Upper lobe of left lung (tissue), 6 donors: ENCODE measurements around the gene PTPRN2. TPM values are rescaled to one million over a fixed set of nuclear protein-coding genes. Genes with fewer than 3 reads are reported as not detected.

Experiments used
- ATAC-seq, 2 donors: fragments of 200-7000 bp; cut with Tn5 transposase; one replicate each; pipeline ENCODE4 v1.9.1; 2022; ENCODE audit warnings: mild to moderate bottlenecking in 2 of 2, moderate library complexity in 2 of 2; ENCODE audit not compliant: low FRiP score in 2 of 2
- DNase-seq, 2 donors: peaks; one replicate each; pipeline ENCODE4 v3.0.0-alpha.2; 2019 to 2020
- H3K27ac ChIP-seq, 4 donors: fragments of 200-600 bp; sonication (generic); one replicate each; pipeline ENCODE4 v1.5.1; 2016 to 2019
- H3K27me3 ChIP-seq, 4 donors: fragments of 200-600 bp; sonication (generic); one replicate each; pipeline ENCODE4 v1.5.1; 2017 to 2019
- H3K36me3 ChIP-seq, 4 donors: fragments of 200-600 bp; sonication (generic); one replicate each; pipeline ENCODE4 v1.5.1; 2016 to 2019
- H3K4me1 ChIP-seq, 4 donors: fragments of 200-600 bp; sonication (generic); one replicate each; pipeline ENCODE4 v1.5.1; 2018 to 2019
- H3K4me3 ChIP-seq, 4 donors: fragments of 200-600 bp; sonication (generic); one replicate each; pipeline ENCODE4 v1.5.1; 2017 to 2019; ENCODE audit warnings: mild to moderate bottlenecking in 2 of 4, moderate library complexity in 1 of 4
- H3K9me3 ChIP-seq, 4 donors: fragments of 200-600 bp; sonication (generic); one replicate each; pipeline ENCODE4 v1.5.1; 2018 to 2019
- CTCF ChIP-seq, 6 experiments: fragments of 450-650 bp in 4 of 6; fragments of 200-600 bp in 2 of 6; sonication (generic) in 2 of 6; IDR thresholded peaks; one replicate each; pipeline ENCODE4 v1.5.1; 2016 to 2019; ENCODE audit warnings: antibody characterized with exemption in 6 of 6
- EP300 ChIP-seq, 4 donors: sonication (generic); formaldehyde crosslinking; IDR thresholded peaks; one replicate each; pipeline ENCODE4 v1.5.1; 2017; ENCODE audit warnings: antibody characterized with exemption in 4 of 4, control low read depth in 2 of 4
- POLR2A ChIP-seq, 4 donors: fragments of 450-650 bp; IDR thresholded peaks; one replicate each; pipeline ENCODE4 v1.5.1; 2016 to 2017; ENCODE audit warnings: antibody characterized with exemption in 4 of 4, mild to moderate bottlenecking in 2 of 4
- POLR2AphosphoS5 ChIP-seq, 2 donors: sonication (generic); formaldehyde crosslinking; IDR thresholded peaks; one replicate each; pipeline ENCODE4 v1.5.1; 2017; ENCODE audit warnings: antibody characterized with exemption in 2 of 2
- WGBS, 2 donors: methylation state at CpG; one replicate each; pipeline ENCODE4 v1.1.5; 2017 to 2018; 5-methylcytosine and 5-hydroxymethylcytosine counted together
- total RNA-seq, 6 donors: library from RNA; depleted of rRNA in 4 of 6; stranded (reverse); fragments of >200 nt in 4 of 6; gene quantifications; one replicate each; pipeline versions ENCODE4 v1.1.0 to v1.2.1, GENCODE V29; 2016 to 2021
- donor health status: DM: no; HTN: no; CAD: no; lungs with moderate emphysema.
- donor health status: DM: no; HTN: yes; CAD: no; lungs with severe emphysema.

PTPRN2 gene
- total RNA-seq, 6 donors from 2014 or later, result 3.3 to 7.9 (median 5.2) TPM

GRCh38 chr7:158263110-158263963, 324.3 kb downstream of the PTPRN2 start:
- H3K9me3 ChIP-seq, result no peaks in the 10 kb centered on the region
- H3K27me3 ChIP-seq, result no peaks in the 10 kb centered on the region
- WGBS, 2 donors, result 85 to 97% methylated on average over 11 to 19 of the region's 19 CpGs
- H3K4me3 ChIP-seq, result no peak overlapping the region
- H3K4me1 ChIP-seq, result no peaks in the 10 kb centered on the region
- H3K36me3 ChIP-seq, result no peaks in the 10 kb centered on the region
- no peak for ATAC-seq
- TF ChIP-seq POLR2A (IDR thresholded peaks at IDR 0.05) (no peak), CTCF (IDR thresholded peaks at IDR 0.05) (no peak), EP300 (IDR thresholded peaks at IDR 0.05) (no peak), POLR2AphosphoS5 (IDR thresholded peaks at IDR 0.05) (no peak)
- no peak overlapping the region for H3K27ac ChIP-seq
- DNase-seq, result peak in 1 of 2 donors; percentile 51

- no peak for DNase-seq
- Histone ChIP-seq H3K4me1 (no peaks in the 10 kb centered on the region), H3K27ac (no peak overlapping the region), H3K9me3 (no peaks in the 10 kb centered on the region), H3K4me3 (no peak overlapping the region), H3K27me3 (no peaks in the 10 kb centered on the region), H3K36me3 (no peaks in the 10 kb centered on the region)
- TF ChIP-seq POLR2A (IDR thresholded peaks at IDR 0.05) (no peak), CTCF (IDR thresholded peaks at IDR 0.05) (no peak), POLR2AphosphoS5 (IDR thresholded peaks at IDR 0.05) (no peak), EP300 (IDR thresholded peaks at IDR 0.05) (no peak)
- no peak for ATAC-seq
- WGBS, 2 donors, result 79 to 82% methylated on average over 5 of the region's 5 CpGs
Measured at GRCh38 chr7:158262284-158263109, 325.1 kb downstream of the PTPRN2 start.

GRCh38 chr7:158261362-158262235, 326.0 kb downstream of the PTPRN2 start:
- no peaks in the 10 kb centered on the region for H3K36me3 ChIP-seq
- ATAC-seq, result no peak
- DNase-seq, result peak in 1 of 2 donors; percentile 39
- H3K27me3 ChIP-seq, result no peaks in the 10 kb centered on the region
- TF ChIP-seq POLR2AphosphoS5 (IDR thresholded peaks at IDR 0.05) (no peak), CTCF (IDR thresholded peaks at IDR 0.05) (no peak), EP300 (IDR thresholded peaks at IDR 0.05) (no peak), POLR2A (IDR thresholded peaks at IDR 0.05) (no peak)
- WGBS, 2 donors, result 84 to 94% methylated on average over 4 to 27 of the region's 27 CpGs
- no peak overlapping the region for H3K4me3 ChIP-seq
- H3K4me1 ChIP-seq, result no peaks in the 10 kb centered on the region
- H3K27ac ChIP-seq, result no peak overlapping the region
- no peaks in the 10 kb centered on the region for H3K9me3 ChIP-seq

GRCh38 chr7:158260567-158261361, 326.9 kb downstream of the PTPRN2 start:
- 88 to 89% methylated on average over 15 to 20 of the region's 20 CpGs for whole genome bisulfite sequencing, 2 donors

More at GRCh38 chr7:158260567-158261361, 326.9 kb downstream of the PTPRN2 start:
- TF ChIP-seq CTCF (IDR thresholded peaks at IDR 0.05) (no peak), POLR2A (IDR thresholded peaks at IDR 0.05) (no peak), EP300 (IDR thresholded peaks at IDR 0.05) (no peak), POLR2AphosphoS5 (IDR thresholded peaks at IDR 0.05) (no peak)
- H3K36me3 ChIP-seq, result no peaks in the 10 kb centered on the region
- no peaks in the 10 kb centered on the region for H3K27me3 ChIP-seq
- ATAC-seq (no peak), DNase-seq (no peak)
- no peak overlapping the region for H3K4me3 ChIP-seq
- H3K9me3 ChIP-seq, result no peaks in the 10 kb centered on the region
- H3K4me1 ChIP-seq, result no peaks in the 10 kb centered on the region
- H3K27ac ChIP-seq, result no peak overlapping the region
